Endodermal cell (in vitro differentiated cells): Measurements from ENCODE around the gene PMFBP1. TPM values are rescaled to one million over a fixed set of nuclear protein-coding genes. Genes with fewer than 3 reads are reported as not detected.

Source experiments
- DNase-seq: peaks from one replicate; pipeline ENCODE4 v3.0.0-alpha.2; 2017
- H3K27ac ChIP-seq: 2 replicates; pipeline ENCODE4 v1.5.1; 2013; ENCODE audit warnings: mild to moderate bottlenecking, low read depth, low read length, moderate library complexity
- H3K27me3 ChIP-seq: 2 replicates; pipeline ENCODE4 v1.6.1; 2013; ENCODE audit warnings: mild to moderate bottlenecking, low read length, moderate library complexity; ENCODE audit not compliant: insufficient read depth, control insufficient read depth, poor library complexity, severe bottlenecking
- H3K36me3 ChIP-seq: 2 replicates; pipeline ENCODE4 v1.7.0; 2013; ENCODE audit warnings: mild to moderate bottlenecking, low read length, moderate library complexity; ENCODE audit not compliant: control insufficient read depth, insufficient read depth
- H3K4me1 ChIP-seq: one replicate; pipeline ENCODE4 v1.7.0; 2013; ENCODE audit warnings: low read length; ENCODE audit not compliant: control insufficient read depth, insufficient read depth
- H3K4me3 ChIP-seq: 2 replicates; pipeline ENCODE4 v1.5.1; 2013; ENCODE audit warnings: mild to moderate bottlenecking, low read length, moderate library complexity
- H3K9ac ChIP-seq: 2 replicates; pipeline ENCODE4 v1.6.1; 2013; ENCODE audit warnings: mild to moderate bottlenecking, low read length, moderate library complexity; ENCODE audit not compliant: poor library complexity, severe bottlenecking; ENCODE audit errors: extremely low read depth
- H3K9me3 ChIP-seq: 2 replicates; pipeline ENCODE4 v1.6.1; 2013; ENCODE audit warnings: mild to moderate bottlenecking, low read length, moderate library complexity; ENCODE audit not compliant: control insufficient read depth
- H3K27ac Mint-ChIP-seq: 2 replicates; pipeline ENCODE4 v1.8.0; 2020; ENCODE audit warnings: mixed read lengths
- H3K27me3 Mint-ChIP-seq: 2 replicates; pipeline ENCODE4 v1.8.0; 2021; ENCODE audit warnings: mild to moderate bottlenecking, mixed read lengths; ENCODE audit not compliant: insufficient read depth
- H3K36me3 Mint-ChIP-seq: 2 replicates; pipeline ENCODE4 v1.8.0; 2020; ENCODE audit warnings: low read depth, mixed read lengths
- H3K4me1 Mint-ChIP-seq: 2 replicates; pipeline ENCODE4 v1.8.0; 2020; ENCODE audit warnings: mixed read lengths
- H3K4me3 Mint-ChIP-seq: 2 replicates; pipeline ENCODE4 v1.8.0; 2020; ENCODE audit warnings: mild to moderate bottlenecking, moderate library complexity, mixed read lengths
- H3K9me3 Mint-ChIP-seq: 2 replicates; pipeline ENCODE4 v1.8.0; 2020; ENCODE audit warnings: mild to moderate bottlenecking, mixed read lengths
- CTCF ChIP-seq: fragments of 200-600 bp; sonication (generic); conservative IDR thresholded peaks from 2 replicates; pipeline ENCODE4 v1.5.0; 2021; ENCODE audit warnings: antibody characterized with exemption, mild to moderate bottlenecking
- WGBS, 2 experiments: methylation state at CpG; one replicate each; pipeline versions ENCODE4 v1.1.5 to v1.1.7; 2013; ENCODE audit warnings: missing lambda C conversion rate in 2 of 2, mixed read lengths in 1 of 2; ENCODE audit not compliant: insufficient coverage in 1 of 2, insufficient read length in 1 of 2; 5-methylcytosine and 5-hydroxymethylcytosine counted together
- total RNA-seq, 2 donors: library from RNA; stranded (reverse); fragmentation: NEBNext Ultra II Directional in 1 of 2; extraction: Animal tissue kit (Norgen Biotek cat#: 25700) in 1 of 2; gene quantifications; 2 replicates in 1 of 2; 3 replicates in 1 of 2; pipeline ENCODE4 v1.2.1, GENCODE V29; 2021

The PMFBP1 gene
- total RNA-seq, 2 donors from 2014 or later = 2.1 to 4.1 TPM

- DNase-seq = no peak
- 0 to 1% methylated on average over 10 to 22 of the region's 22 CpGs for WGBS, 2 experiments
- Mint-ChIP-seq H3K9me3 (no peaks in the 10 kb centered on the region), H3K27ac (peak overlapping the region; percentile 87), H3K27me3 (no peaks in the 10 kb centered on the region), H3K4me3 (peak overlapping the region; percentile 96), H3K36me3 (peaks cover 44% of the 10 kb centered on the region), H3K4me1 (peaks cover 16% of the 10 kb centered on the region)
- H3K36me3 ChIP-seq = peaks cover 45% of the 10 kb centered on the region
- H3K27ac ChIP-seq = peak overlapping the region; percentile 69
- H3K4me3 ChIP-seq = peak overlapping the region; percentile 92
- TF ChIP-seq CTCF = no peak
- H3K4me1 ChIP-seq = peaks cover 14% of the 10 kb centered on the region
- H3K9ac ChIP-seq = peak overlapping the region; percentile 84
- H3K9me3 ChIP-seq = no peaks in the 10 kb centered on the region
- H3K27me3 ChIP-seq = no peaks in the 10 kb centered on the region
Measured at GRCh38 chr16:72092832-72093447, 79.0 kb downstream of the PMFBP1 start.

- peaks cover 16% of the 10 kb centered on the region for H3K4me1 Mint-ChIP-seq
- H3K36me3 Mint-ChIP-seq = peaks cover 45% of the 10 kb centered on the region
- Histone ChIP-seq H3K27me3 (no peaks in the 10 kb centered on the region), H3K27ac (no peak overlapping the region), H3K9me3 (peaks cover 5% of the 10 kb centered on the region), H3K36me3 (peaks cover 43% of the 10 kb centered on the region), H3K4me3 (no peak overlapping the region), H3K9ac (no peak overlapping the region), H3K4me1 (peaks cover 14% of the 10 kb centered on the region)
- H3K27me3 Mint-ChIP-seq = no peaks in the 10 kb centered on the region
- peak overlapping the region; percentile 96 for H3K4me3 Mint-ChIP-seq
- TF ChIP-seq CTCF = no peak
- no peaks in the 10 kb centered on the region for H3K9me3 Mint-ChIP-seq
- no peak overlapping the region for H3K27ac Mint-ChIP-seq
- WGBS, 2 experiments = 90 to 97% methylated on average over 2 to 3 of the region's 3 CpGs
- no peak for DNase-seq
Measured at GRCh38 chr16:72091217-72091616, 80.7 kb downstream of the PMFBP1 start.

GRCh38 chr16:72085002-72085401, 87.0 kb downstream of the PMFBP1 start:
- TF ChIP-seq CTCF = no peak
- Histone ChIP-seq H3K4me1 (no peaks in the 10 kb centered on the region), H3K9ac (no peak overlapping the region), H3K9me3 (peaks cover 29% of the 10 kb centered on the region), H3K27me3 (no peaks in the 10 kb centered on the region), H3K36me3 (peaks cover 58% of the 10 kb centered on the region), H3K4me3 (no peak overlapping the region), H3K27ac (no peak overlapping the region)
- Mint-ChIP-seq H3K36me3 (peaks cover 55% of the 10 kb centered on the region), H3K4me1 (no peaks in the 10 kb centered on the region), H3K9me3 (peaks cover 17% of the 10 kb centered on the region), H3K27me3 (no peaks in the 10 kb centered on the region), H3K27ac (no peak overlapping the region), H3K4me3 (no peak overlapping the region)
- 100% methylated on average over 2 of the region's 2 CpGs; no CpG with 5 or more reads in 1 of the 2 experiments for WGBS, 2 experiments
- DNase-seq = no peak
